AG04450 (cell line): ENCODE measurements around the gene TAF1B. TPM values are rescaled to one million over a fixed set of nuclear protein-coding genes. Genes with fewer than 3 reads are reported as not detected.

Experiments used
- CTCF ChIA-PET: fragments of 300-600, 350-600 bp; formaldehyde crosslinking; extraction: SDS; loops from one replicate; lab custom pipeline; 2022; ENCODE audit warnings: antibody characterized with exemption, inconsistent platforms; lab: Charles Lee
- POLR2A ChIA-PET: fragments of 350-600 bp; formaldehyde crosslinking; extraction: SDS; loops from one replicate; lab custom pipeline; 2021; ENCODE audit warnings: antibody characterized with exemption, inconsistent platforms; lab: Yijun Ruan, JAX
- DNase-seq: peaks from one replicate; pipeline ENCODE4 v3.0.0-alpha.2; 2011; ENCODE audit warnings: low read depth, low spot score
- H3K27ac ChIP-seq: one replicate; pipeline ENCODE4 v1.5.1; 2012; ENCODE audit warnings: low read depth, low read length, control low read depth
- H3K27me3 ChIP-seq: one replicate; pipeline ENCODE4 v1.6.0; 2012; ENCODE audit warnings: low read length; ENCODE audit not compliant: control insufficient read depth, insufficient read depth
- H3K4me3 ChIP-seq: 2 replicates; pipeline ENCODE4 v1.5.1; 2011; ENCODE audit warnings: mild to moderate bottlenecking, low read depth, low read length, control low read depth
- H3K9me3 ChIP-seq: 2 replicates; pipeline ENCODE4 v1.5.1; 2012; ENCODE audit warnings: low read length; ENCODE audit not compliant: control insufficient read depth, insufficient read depth
- CTCF ChIP-seq: IDR thresholded peaks from 2 replicates; pipeline ENCODE4 v1.5.1; 2011; ENCODE audit warnings: low read depth, low read length, control low read depth, inconsistent platforms
- polyA plus RNA-seq: library from polyadenylated mRNA; depleted of rRNA; stranded (reverse); fragments of >200 nt; gene quantifications from 2 replicates; pipeline ENCODE4 v1.2.3, GENCODE V29; 2011

TAF1B gene
- polyA plus RNA-seq, 1 experiment = 25.8 TPM

- ChIA-PET CTCF (interaction anchor here (0.7 to 3.9 kb wide), 4 partner anchors 9 to 162 kb away, joined by 3 to 20 read pairs (median 4); no protein-coding TSS in a partner anchor), POLR2A (no interaction called here)
- no peaks in the 10 kb centered on the region for H3K9me3 ChIP-seq
- no peak overlapping the region for H3K4me3 ChIP-seq
- DNase-seq = no peak
- H3K27ac ChIP-seq = no peak overlapping the region
- TF ChIP-seq CTCF = no peak
- no peaks in the 10 kb centered on the region for H3K27me3 ChIP-seq
Observed at GRCh38 chr2:9961013-9961412, 117.7 kb downstream of the TAF1B start.

GRCh38 chr2:9964334-9964980 is 121.2 kb downstream of the TAF1B start:
- H3K27ac ChIP-seq = no peak overlapping the region
- no peaks in the 10 kb centered on the region for H3K9me3 ChIP-seq
- ChIA-PET POLR2A (no interaction called here), CTCF (interaction anchor here (1.2 kb wide), 1 partner anchor 20 kb away, joined by 5 read pairs; no protein-coding TSS in a partner anchor)
- no peak for TF ChIP-seq CTCF
- no peaks in the 10 kb centered on the region for H3K27me3 ChIP-seq
- no peak overlapping the region for H3K4me3 ChIP-seq
- no peak for DNase-seq

GRCh38 chr2:9965119-9965822 is 122.0 kb downstream of the TAF1B start:
- H3K9me3 ChIP-seq = no peaks in the 10 kb centered on the region
- CTCF ChIA-PET = interaction anchor here (0.5 kb wide), 1 partner anchor 759 kb away, joined by 3 read pairs; no protein-coding TSS in a partner anchor
- POLR2A ChIA-PET = no interaction called here
- H3K27ac ChIP-seq = no peak overlapping the region
- H3K27me3 ChIP-seq = no peaks in the 10 kb centered on the region
- no peak for TF ChIP-seq CTCF
- no peak for DNase-seq
- no peak overlapping the region for H3K4me3 ChIP-seq

- DNase-seq = no peak
- POLR2A ChIA-PET = no interaction called here
- H3K27me3 ChIP-seq = no peaks in the 10 kb centered on the region
- no peak overlapping the region for H3K4me3 ChIP-seq
- H3K27ac ChIP-seq = no peak overlapping the region
- no peaks in the 10 kb centered on the region for H3K9me3 ChIP-seq
- CTCF ChIA-PET = interaction anchor here (0.6 kb wide), 1 partner anchor 17 kb away, joined by 4 read pairs; no protein-coding TSS in a partner anchor
- no peak for TF ChIP-seq CTCF
Observed at GRCh38 chr2:9966491-9967022, 123.3 kb downstream of the TAF1B start.
